Muscle layer of duodenum (tissue), 2 donors: ENCODE measurements around the gene BCL7B.
"Not testable (repeated sequence)": the region's sequence is repeated elsewhere in the genome, so short reads cannot be mapped to it uniquely, and the experiment has no call there.

Source experiments
- H3K27ac ChIP-seq: one replicate; pipeline ENCODE4 v1.7.0; 2013; ENCODE audit warnings: mild to moderate bottlenecking, low read length
- H3K27me3 ChIP-seq: one replicate; pipeline ENCODE4 v1.7.0; 2013; ENCODE audit warnings: low read depth, mild to moderate bottlenecking, control low read depth, low read length
- H3K36me3 ChIP-seq, 2 donors: one replicate each; pipeline ENCODE4 v1.7.0; 2013; ENCODE audit warnings: low read length in 2 of 2, control low read depth in 1 of 2, mild to moderate bottlenecking in 1 of 2; ENCODE audit not compliant: insufficient read depth in 2 of 2, control insufficient read depth in 1 of 2
- H3K4me1 ChIP-seq, 2 donors: one replicate each; pipeline ENCODE4 v1.7.0; 2013; ENCODE audit warnings: low read length in 2 of 2, mild to moderate bottlenecking in 2 of 2, control low read depth in 1 of 2, moderate library complexity in 1 of 2; ENCODE audit not compliant: insufficient read depth in 2 of 2, control insufficient read depth in 1 of 2
- H3K4me3 ChIP-seq, 2 donors: one replicate each; pipeline ENCODE4 v1.7.0; 2013; ENCODE audit warnings: low read length in 2 of 2, low read depth in 1 of 2, mild to moderate bottlenecking in 1 of 2
- H3K9me3 ChIP-seq, 2 donors: one replicate each; pipeline ENCODE4 v1.7.0; 2013; ENCODE audit warnings: low read length in 2 of 2, control low read depth in 1 of 2, mild to moderate bottlenecking in 1 of 2; ENCODE audit not compliant: control insufficient read depth in 1 of 2
- donor health status: healthy.

Gene BCL7B

DNA sequence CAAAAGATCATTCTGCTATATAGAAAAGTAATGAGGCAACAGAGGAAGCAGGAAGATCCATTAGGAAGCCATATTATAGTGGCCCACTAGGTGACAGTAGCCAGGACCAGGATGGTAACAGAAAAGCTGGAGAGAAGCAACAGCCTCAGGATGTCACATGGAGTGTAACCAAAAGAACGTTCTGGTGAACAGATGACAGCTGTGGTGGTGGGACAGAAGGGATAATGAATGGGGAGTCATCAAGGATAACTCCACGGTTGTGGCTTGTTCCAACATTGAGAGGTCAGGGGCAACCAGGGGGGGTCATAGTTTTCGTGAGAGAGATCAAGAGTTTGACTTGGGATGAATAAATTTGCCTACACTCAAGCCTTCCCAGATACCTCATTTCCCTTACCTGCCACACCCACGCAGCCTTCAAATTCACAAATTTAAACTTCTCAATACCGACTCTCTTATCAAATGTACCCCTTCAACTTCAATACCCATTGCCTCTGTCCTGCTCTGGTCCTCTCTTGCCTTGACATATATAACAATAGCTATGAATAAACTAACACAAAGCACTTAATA, 11.6 kb upstream of the BCL7B start:
- no peaks in the 10 kb centered on the region for H3K4me1 ChIP-seq
- H3K27ac ChIP-seq, result no peak overlapping the region
- no peak overlapping the region for H3K4me3 ChIP-seq
- H3K27me3 ChIP-seq, result no peaks in the 10 kb centered on the region
- H3K36me3 ChIP-seq, result peaks cover 42 to 51% of the 10 kb centered on the region in 2 donors
- no peaks in the 10 kb centered on the region for H3K9me3 ChIP-seq

DNA sequence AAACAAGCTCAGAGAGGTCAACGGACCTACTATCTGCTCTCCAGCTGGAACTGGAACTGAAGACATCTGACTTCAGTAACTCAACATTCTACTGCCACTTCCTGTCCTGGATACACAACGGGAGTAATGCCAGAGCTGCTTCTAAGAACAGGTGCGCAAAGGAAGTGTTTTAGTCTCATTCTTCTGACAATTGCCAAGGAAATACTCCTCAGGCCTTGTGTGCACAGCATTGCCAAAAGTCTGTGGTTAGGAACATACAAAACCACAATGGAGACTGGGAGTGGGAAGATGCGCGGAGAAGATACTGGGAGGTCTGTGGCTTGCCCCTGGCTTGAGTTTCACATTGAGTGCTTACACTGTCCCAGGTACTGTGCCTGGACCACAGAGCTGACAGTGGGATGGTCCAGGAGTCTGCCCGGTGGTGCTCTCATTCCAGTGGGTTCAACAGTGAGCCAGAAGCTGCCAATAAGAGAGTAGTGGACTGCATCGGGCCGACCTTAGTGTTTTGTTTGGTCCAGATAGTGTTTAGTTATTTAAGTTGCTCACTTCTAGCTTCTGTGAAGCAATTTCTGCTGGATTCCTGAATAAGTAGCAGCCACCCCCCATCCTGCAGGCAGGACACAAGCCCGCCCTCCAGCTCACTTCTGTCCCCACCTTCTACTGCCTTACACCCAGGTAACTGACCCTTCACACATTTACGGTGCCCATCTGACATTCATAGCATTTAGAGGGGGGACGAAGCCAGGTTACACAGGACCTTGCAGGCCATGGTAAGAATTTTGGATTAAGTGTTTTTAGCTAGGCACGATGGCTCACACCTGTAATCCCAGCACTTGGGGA, 10.6 kb upstream of the BCL7B start:
- no peaks in the 10 kb centered on the region for H3K9me3 ChIP-seq
- no peak overlapping the region for H3K27ac ChIP-seq
- no peaks in the 10 kb centered on the region for H3K27me3 ChIP-seq
- no peak overlapping the region for H3K4me3 ChIP-seq
- H3K4me1 ChIP-seq, result no peaks in the 10 kb centered on the region
- H3K36me3 ChIP-seq, result peaks cover 31 to 40% of the 10 kb centered on the region in 2 donors

DNA sequence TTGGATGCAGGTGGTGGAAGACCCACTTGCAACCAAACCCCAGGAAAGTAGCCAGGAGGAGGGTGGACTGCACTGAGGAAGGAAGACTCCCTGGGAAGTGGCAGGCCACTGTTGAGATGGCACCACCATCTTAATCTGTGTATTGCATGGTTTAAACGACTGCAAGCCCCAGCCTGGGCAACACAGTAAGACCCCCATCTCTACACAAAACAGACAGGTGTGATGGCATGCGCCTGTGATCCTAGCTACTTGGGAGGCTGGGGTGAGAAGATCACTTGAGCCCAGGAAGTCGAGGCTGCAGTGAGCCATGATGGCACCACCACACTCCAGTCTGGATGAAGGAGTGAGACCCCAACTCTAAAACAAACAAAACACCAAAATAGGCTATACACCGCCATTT, 9.7 kb upstream of the BCL7B start:
- Histone ChIP-seq H3K27me3 (no peaks in the 10 kb centered on the region), H3K9me3 (no peaks in the 10 kb centered on the region), H3K36me3 (peaks cover 23 to 31% of the 10 kb centered on the region in 2 donors), H3K4me1 (no peaks in the 10 kb centered on the region), H3K27ac (no peak overlapping the region), H3K4me3 (no peak overlapping the region)

DNA sequence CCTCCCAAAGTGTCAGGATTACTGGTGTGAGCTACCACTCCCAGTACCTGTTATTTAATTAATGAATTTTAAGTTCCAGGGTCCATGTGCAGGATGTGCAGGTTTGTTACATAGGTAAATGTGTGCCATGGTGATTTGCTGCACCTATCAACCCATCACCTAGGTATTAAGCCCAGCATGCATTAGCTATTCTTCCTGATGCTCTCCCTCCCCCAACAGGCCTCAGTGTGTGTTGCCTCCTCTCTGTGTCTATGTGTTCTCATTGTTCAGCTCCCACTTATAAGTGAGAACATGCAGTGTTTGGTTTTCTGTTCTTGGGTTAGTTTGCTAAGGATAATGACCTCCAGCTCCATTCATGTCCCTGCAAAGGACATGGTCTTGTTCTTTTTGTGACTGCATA, 8.9 kb upstream of the BCL7B start:
- not testable (repeated sequence) for H3K9me3 ChIP-seq, H3K27ac ChIP-seq, H3K4me1 ChIP-seq, H3K27me3 ChIP-seq
- Histone ChIP-seq H3K4me3 (peak overlapping the region; percentile 32 to 70), H3K36me3 (peaks cover 23 to 25% of the 10 kb centered on the region in 2 donors)

DNA sequence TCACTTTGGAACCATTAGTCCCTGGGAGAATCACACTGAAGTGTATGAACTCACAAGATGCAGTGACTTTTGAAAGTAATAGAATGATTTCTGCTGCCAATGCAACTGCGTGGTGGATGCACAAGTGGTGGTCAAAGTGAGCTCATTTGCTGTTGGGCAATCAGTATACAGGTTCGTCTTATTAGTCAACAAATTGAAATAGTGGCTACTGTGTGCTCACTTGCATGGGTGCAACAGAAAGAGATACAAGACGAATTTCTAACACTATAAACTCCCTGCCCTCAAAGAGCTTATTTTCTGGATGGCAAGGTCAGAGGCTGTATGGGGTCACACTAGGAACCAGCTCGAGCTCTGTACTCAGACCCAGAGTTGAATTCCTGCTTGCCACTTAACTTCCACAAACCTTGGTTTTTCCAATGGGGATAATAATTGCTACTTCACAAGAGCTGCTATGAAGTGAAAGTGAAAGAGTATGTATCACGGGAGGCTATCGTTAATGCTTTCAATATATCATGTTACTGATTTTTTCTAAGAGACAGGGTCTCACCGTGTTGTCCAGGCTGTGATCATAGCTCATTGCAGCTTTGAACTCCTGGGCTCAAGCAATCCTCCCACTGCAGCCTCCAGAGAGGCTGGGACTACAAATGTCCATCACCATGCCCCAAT, 8.3 kb upstream of the BCL7B start:
- peak overlapping the region; percentile 32 to 70 for H3K4me3 ChIP-seq
- no peaks in the 10 kb centered on the region for H3K9me3 ChIP-seq
- H3K36me3 ChIP-seq, result peaks cover 19 to 20% of the 10 kb centered on the region in 2 donors
- no peak overlapping the region for H3K27ac ChIP-seq
- H3K4me1 ChIP-seq, result no peaks in the 10 kb centered on the region
- no peaks in the 10 kb centered on the region for H3K27me3 ChIP-seq

DNA sequence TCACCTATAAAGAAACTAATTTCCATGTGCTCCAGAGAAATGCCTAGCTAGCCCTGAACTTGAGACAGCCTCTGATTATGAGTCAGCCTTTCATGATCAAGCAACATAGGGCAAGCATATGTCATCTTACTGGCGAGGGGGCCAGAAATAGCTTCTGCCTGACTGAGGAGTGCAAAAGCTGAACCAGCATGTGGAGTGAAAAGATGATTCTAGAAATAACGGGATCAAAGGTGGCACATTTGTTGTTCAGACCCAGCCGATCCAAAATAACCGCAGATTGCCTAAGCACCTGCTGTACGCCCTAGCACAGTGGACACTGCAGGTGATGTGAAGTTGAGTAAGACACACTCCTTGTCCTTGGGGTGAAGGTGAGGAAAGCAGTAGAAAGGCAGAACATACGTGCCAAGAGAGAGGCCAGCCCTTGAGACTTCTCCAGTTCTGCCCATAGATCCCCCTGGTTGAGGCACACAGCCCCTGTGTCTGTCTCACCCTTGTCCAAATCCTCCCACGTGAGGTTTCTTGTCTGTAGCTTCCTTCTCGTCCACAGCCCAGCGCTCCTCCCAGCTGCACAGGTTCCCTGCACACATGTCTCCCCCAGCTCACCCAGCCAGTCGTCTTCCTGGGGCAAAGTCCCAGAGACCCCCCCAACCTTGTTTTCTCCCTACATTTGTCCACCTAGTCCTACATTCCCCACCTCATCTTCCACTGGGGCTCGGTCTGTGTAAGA, 2.8 kb upstream of the BCL7B start:
- Histone ChIP-seq H3K36me3 (no peaks in the 10 kb centered on the region), H3K4me3 (no peak overlapping the region), H3K27ac (no peak overlapping the region), H3K27me3 (no peaks in the 10 kb centered on the region), H3K4me1 (peaks cover 6 to 19% of the 10 kb centered on the region in 2 donors), H3K9me3 (no peaks in the 10 kb centered on the region)

DNA sequence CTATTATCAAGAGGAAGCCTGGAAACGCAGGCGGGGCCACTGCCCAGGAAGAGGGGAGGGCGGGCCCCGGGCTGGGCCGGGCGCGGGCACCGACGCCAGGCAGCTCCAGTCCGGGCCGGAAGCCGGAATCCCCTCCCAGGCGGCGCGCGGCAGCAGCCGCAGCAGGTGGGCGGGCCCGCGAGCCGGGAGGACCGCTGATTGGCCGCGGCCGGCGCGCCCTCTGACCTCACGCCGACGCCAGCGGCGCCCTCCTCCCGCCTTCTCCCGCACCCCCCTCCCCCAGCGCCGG, 438 bp downstream of the BCL7B start:
- Histone ChIP-seq H3K27me3 (no peaks in the 10 kb centered on the region), H3K36me3 (peaks cover 4 to 7% of the 10 kb centered on the region in 2 donors), H3K4me3 (peak overlapping the region; percentile 74 to 94), H3K27ac (peak overlapping the region; percentile 92), H3K9me3 (no peaks in the 10 kb centered on the region), H3K4me1 (peaks cover 6 to 32% of the 10 kb centered on the region in 2 donors)

DNA sequence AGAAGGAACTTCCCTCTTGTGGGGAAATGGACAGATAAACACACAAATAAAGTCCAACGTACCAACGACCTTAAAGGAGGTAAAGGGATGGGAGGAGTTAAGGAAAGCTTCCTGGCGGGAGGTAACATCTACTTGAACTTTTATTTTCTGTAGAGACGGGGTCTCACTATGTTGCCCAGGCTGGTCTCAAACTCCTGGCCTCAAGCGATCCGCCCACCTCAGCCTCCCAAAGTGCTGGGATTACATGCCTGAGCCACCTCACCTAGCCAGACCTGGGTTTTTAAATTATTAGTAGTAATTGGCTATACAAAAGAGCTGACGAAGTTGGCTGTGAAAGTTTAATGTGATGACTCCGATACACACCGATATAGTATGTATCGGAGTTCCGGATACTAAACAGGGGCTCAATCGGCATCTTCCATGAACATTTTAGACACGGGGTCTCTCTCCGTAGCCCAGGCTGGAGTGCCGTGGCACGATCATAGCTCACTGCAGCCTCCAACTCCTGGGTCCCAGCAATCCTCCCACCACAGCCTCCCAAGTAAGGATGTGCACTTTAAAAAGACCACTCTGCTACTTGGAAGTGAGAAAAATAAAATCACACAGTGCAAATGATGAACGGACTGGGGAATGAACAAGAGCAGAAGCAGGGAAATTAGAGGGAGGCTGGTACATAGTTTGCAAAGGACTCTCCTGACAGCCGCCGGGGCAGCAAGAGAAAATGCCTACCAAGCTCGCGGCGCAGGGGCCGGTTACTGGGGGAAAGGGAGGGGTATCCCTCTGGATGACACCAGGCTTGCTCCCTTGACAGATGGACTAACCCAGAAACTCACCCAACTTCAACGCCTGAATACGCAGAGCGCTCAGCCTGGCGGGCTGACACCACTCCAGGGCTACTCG, 1.0 kb downstream of the BCL7B start:
- no peaks in the 10 kb centered on the region for H3K9me3 ChIP-seq
- H3K27ac ChIP-seq, result peak overlapping the region; percentile 92
- peaks cover 6 to 32% of the 10 kb centered on the region in 2 donors for H3K4me1 ChIP-seq
- H3K27me3 ChIP-seq, result no peaks in the 10 kb centered on the region
- peak overlapping the region; percentile 74 to 94 for H3K4me3 ChIP-seq
- peaks cover 6 to 8% of the 10 kb centered on the region in 2 donors for H3K36me3 ChIP-seq

DNA sequence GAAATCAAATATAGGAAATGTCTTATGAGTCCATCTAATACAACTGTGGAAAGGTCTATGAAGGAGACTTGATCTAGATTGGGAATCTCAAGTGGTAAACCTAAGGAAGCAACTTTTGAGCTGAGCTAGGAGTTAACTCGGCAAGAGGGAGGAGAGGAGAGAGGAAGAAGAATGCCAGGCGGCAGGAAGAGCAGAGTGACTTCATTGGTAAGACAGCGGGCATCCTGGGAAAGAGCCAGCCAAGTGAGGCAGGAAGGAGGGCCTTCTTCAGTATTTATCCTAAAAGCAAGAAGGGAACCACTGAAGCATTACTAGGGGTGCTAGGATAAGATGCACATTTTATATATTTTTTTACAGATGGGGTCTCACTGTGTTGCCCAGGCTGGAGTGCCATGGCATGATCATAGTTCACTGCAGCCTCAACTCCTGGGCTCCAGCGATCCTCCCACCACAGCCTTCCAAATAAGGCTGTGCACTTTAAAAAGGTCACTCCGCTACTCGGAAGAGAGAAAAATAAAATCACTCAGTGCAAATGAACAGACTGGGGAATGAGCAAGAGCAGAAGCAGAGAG, 2.0 kb downstream of the BCL7B start:
- peak overlapping the region; percentile 74 to 94 for H3K4me3 ChIP-seq
- peaks cover 13 to 14% of the 10 kb centered on the region in 2 donors for H3K36me3 ChIP-seq
- H3K9me3 ChIP-seq, result no peaks in the 10 kb centered on the region
- no peaks in the 10 kb centered on the region for H3K27me3 ChIP-seq
- peak overlapping the region; percentile 92 for H3K27ac ChIP-seq
- H3K4me1 ChIP-seq, result peaks cover 6 to 32% of the 10 kb centered on the region in 2 donors

DNA sequence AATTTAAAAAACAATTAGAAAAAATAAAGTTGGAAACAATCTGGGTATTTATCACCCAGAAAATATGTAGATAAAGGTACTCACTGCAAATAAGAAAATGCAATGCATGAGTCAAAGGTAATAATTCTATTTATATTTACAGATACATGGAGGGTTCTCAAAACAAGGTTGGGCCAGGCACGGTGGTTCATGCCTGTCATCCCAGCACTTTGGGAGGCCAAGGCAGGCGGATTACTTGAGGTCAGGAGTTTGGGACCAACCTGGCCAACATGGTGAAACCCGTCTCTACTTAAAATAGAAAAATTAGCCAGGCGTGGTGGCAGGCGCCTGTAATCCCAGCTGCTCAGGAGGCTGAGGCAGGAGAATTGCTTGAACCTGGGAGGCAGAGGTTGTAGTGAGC, 7.4 kb downstream of the BCL7B start:
- H3K4me3 ChIP-seq, H3K27ac ChIP-seq, H3K27me3 ChIP-seq, H3K9me3 ChIP-seq: not testable (repeated sequence)
- H3K36me3 ChIP-seq, result peaks cover 19 to 44% of the 10 kb centered on the region in 2 donors
- peaks cover 0 to 11% of the 10 kb centered on the region in 2 donors for H3K4me1 ChIP-seq
